GM19452 (cell line): ENCODE data around the gene TRIM66.
"Not testable (repeated sequence)": the region's sequence is repeated elsewhere in the genome, so short reads cannot be mapped to it uniquely, and the experiment has no call there.

Source experiments
- ATAC-seq: cut with Tn5 transposase; IDR thresholded peaks from one replicate; pipeline ENCODE4 v1.9.1; 2021; ENCODE audit not compliant: unreplicated experiment

The TRIM66 gene

DNA sequence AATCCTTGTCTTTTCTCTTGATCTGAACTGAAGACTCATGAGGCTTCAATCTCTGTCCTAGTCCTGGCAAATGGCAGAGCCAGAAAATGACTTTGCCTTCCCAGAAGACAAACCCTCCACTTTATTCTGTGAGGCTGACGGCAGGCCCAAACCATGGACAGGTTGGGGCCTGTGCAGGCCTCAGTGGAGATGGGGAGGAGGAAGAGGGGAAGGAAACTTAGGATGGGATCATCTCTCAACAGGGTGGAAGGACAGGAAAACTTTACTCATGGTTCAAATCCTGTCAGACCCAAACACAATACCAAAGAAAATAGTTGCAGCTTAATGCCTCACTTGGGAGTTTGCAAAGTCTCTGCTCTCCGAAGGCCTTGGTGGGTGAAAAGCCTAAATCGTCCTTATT lies 10.0 kb upstream of the TRIM66 start:
- ATAC-seq, result no peak

DNA sequence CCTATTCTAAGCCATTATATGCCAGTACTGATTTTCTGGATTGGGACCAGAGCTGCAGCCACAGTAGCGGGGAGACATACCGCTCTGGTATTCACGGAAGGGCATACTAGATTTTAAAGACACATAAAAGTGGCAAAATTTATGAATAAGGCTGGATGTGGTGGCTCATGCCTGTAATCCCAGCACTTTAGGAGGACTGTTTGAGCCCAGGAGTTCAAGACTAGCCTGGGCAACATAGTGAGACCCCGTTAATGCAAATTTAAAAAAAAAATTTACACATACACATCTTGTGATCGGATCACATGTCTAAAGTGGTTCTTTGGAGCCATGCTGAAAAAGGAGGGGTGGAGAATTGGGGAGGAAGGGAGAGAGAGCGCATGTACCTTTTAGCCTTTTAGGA lies 9.1 kb upstream of the TRIM66 start:
- ATAC-seq, result no peak

DNA sequence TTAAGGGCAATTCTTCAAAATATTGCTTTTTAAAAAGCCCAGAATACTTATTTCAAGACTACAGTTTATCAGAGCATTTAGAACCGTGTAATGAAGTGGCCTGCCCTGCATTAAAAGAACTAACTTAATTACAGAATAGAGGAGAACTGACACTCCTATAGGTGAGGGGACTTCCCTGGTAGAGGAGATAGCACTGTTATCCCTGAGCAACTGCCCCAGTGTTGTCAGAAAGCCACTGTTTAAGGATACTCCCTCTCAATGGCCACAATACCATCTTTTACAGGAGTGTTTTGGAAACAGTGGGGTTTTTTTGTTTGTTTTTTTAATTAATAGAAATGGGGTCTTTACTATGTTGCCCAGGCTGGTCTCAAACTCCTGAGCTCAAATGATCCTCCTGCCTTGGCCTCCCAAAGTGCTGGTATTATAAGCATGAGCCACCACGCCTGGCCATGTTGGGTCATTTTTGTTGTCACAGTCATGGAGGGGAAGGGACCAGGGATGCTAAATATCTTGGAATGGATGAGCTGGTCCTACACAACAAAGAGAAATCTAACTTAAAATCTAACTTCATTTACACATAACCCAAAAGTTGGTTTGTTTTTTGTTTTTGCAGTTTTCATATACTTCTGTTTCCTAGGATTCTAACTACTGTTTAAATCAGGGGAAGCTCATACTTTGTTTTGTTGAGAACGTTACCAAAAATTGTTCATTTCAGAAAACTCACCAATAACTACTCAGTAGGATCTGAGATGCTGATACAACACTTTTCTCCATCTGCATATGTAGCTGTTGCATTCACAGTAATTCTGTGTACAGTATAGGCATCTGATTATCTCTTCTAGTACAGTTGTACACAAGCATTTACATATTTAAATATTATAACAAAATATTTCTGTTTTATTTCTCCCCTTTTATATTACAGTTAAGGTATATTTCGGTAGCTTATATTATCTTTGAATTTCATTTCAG lies 8.2 kb upstream of the TRIM66 start:
- no peak for ATAC-seq

DNA sequence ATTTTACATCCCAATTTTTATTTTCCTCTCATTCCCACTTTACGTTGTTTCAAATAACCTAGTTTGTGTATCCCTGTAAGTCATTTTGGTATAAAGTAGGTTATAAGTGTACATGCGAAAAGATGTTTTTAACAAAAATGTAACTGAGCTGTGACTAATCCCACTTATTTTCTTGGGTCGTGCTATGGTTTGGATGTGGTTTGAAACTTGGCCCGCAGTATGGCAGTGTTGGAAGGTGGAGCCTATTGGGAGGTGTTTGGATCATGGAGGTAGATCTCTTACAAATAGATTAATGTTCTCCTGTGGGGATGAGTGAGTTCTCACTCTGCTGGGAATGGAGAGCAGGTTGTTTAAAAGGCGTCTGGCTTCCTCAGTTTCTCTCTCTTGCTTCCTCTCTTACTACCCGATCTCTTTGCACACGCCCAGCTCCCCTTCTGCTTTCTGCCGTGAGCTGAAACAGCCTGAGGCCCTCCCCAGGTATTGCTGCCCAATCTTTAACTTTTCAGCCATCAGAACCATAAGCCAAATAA lies 7.3 kb upstream of the TRIM66 start:
- no peak for ATAC-seq

DNA sequence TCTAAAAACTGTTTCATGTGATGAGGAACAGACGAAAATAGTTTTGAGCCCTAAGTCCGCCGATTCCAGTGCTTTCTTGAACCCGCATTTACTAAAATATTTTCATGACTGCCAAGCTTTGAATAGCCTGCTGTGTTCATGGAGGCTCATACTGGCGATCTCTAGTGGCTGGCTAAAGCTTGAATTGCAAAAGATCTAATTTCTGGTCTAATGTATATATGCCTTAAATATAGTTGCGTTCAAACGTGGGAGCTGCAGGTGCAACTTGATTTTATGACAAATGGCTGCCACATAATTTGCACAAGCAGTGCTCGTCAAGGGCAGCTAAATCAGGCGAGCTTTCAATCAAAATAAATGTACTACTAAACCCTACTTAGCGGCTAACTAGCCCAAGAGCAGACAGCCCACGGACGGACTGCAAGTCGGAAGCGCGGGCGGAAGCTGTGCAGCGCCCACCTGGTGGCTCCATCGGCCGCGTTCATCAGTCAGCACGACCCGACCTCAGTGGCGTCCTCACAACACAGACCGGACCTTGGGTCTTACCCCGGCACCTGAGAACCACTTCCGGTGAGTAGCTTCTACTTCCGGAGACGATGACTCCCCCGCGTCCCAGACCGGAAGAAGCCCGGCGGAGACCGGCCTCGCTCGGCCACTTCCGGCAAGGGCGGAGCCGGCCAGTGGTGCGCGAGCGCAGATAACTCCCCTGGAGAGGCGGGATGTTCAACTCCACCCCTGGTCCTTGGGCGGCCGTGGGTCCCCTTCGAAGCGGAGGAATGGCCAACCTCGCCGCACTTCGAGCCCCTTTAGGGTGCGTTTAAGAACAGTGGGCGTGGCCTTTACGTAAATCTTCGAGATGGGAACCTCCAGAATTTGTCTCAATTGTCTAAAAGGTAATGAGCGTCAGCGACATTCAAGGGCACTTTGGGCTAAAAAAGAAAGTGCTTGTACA lies 6.2 kb upstream of the TRIM66 start:
- ATAC-seq, result peak; percentile 95

DNA sequence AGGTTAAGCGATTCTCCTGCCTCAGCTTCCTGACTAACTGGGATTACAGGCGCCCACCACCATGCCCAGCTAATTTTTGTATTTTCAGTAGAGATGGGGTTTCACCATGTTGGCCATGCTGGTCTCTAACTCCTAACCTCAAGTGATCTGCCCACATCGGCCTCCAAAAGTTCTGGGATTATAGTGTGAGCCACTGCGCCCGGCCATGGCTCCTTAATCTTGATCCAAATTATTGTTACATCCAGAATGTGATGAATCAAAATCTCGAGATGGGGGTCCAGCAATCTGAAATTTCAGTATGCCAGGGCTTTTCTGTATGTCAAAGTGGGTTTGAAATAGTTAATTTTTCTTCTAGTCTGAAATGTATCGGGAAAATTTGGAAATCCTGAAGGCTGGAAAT lies 3.9 kb upstream of the TRIM66 start:
- ATAC-seq, result no peak

DNA sequence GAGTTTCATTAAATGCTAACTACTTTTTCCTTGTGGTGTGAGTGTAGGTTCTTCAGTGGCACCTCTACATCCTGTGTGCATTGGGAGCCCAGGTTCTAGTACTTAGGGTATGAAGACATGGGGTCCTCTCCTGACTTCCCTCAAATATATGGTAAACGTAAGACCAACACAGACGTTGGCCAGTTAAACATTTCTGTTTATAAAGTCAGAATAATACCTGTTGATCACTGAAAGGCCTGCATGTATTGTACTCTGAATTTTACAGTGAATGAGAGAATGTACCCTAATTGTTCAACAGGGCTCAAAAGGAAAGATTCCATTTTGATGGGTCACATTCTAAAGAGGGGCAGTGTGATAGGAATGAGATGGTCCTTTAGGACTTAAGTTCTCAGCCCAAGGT lies 3.4 kb upstream of the TRIM66 start:
- ATAC-seq, result no peak

DNA sequence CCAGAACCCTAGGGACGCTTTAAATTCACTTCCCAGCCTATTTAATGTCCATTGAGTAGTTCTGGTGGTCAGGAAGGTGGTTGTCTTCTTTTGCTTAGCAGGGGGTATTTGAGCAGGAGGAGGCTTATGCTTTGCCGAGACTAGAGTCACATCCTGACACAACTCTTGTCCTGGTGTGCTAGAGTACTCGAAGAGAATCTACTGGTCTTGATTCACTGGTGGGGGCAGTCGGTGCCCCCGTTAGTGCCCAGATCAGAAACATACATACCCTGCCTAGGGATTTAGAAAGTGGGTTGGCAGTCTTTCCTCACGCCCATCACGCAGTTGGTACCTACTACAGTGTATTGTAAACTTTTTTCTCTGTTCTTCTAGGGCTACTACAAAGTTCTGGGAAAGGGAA lies 2.8 kb upstream of the TRIM66 start:
- ATAC-seq, result no peak

DNA sequence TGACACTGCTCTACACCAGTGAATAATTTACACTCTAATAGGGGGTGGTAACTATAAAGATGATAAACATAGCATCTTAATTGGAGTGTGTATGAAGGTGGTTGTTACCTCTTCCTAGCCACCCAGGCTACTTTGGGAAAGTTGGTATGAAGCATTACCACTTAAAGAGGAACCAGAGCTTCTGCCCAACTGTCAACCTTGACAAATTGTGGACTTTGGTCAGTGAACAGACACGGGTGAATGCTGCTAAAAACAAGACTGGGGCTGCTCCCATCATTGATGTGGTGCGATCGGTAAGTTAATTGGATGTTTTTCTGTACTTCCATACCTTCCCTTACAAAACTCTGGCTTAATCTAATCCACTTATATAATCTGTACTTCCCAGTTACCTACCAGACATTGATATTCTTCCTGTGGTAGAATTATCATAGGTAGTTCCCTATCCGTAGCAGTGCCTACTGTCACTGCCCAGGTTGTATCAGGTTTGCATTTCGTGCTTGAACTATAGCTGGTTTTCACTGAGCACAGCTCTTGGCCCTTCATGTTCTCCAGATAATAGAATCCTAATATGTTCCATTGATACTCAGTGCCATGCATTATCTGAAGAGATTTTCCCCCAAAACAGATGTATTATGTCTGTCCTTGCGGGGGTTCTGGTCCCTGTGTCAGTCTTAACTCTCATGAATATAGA lies 2.3 kb upstream of the TRIM66 start:
- no peak for ATAC-seq

DNA sequence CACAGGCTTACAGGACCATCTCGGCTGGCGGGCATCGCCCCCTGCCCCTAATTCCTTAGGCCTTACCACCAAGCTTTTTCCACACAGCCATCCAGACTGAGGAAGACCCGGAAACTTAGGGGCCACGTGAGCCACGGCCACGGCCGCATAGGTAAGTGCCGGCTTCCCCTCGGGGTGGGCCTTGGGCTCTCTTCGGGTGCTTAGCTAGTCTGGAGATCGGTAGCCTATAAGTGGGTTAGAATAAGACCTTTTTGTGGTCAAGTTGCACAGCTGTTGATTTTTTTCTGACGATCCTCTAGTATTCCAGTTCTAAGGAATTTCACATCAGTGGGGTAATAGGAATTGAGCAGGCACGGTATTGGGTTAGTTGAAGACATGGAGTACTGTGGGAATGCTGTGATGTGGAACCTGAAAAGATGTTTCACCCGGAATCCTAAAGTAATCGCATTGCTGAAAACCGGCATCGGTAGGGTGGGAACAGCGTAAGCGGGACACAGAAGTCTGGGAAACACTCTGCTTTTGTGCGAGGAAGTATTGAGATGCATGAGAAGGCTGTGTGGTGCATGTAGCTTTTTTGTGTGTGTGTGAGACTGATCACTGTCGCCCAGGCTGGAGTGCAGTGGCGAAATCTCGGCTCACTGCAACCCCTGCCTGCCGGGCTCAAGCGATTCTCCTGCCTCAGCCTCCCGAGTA lies 796 bp upstream of the TRIM66 start:
- ATAC-seq, result no peak

DNA sequence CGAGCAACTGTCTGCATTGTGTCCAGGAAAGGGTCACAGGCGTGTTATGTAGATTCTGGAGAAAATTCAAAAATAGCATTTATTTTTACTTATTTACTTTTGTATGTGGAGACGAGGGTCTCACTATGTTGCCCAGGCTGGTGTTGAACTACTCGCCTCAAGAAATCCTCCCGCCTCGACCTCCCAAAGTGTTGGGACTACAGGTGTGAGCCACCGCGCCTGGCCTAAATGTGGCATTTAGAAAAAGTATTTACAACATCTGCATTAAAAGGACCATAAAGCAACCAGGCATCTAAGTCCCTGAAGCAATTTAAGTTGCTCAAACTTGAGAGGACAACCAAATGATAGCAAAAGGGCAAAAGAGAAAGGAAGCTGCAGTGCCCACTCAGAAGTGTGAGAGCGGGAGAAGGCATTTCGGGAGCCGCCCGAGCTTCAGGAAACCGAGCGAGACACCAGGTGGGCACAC lies 595 bp downstream of the TRIM66 start:
- ATAC-seq, result no peak

DNA sequence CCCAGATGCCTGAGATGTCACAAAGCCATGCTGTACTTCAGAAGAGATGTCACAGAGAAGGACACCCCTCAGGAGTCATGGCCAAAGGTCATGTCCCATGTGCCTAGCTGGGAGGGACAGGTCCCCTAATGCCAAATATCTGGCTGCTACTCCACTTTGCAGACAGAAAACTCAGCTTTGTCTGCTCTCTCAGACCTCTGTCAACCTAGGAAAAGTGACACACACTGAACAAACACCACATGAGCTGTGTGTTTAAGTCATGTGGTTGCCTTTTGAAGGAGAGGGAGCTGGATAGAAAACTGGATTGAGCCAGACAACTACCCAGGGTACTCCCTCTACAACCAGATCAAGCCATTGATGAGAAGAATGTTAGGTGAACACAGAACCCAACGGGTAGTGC lies 3.5 kb downstream of the TRIM66 start:
- ATAC-seq, result no peak

DNA sequence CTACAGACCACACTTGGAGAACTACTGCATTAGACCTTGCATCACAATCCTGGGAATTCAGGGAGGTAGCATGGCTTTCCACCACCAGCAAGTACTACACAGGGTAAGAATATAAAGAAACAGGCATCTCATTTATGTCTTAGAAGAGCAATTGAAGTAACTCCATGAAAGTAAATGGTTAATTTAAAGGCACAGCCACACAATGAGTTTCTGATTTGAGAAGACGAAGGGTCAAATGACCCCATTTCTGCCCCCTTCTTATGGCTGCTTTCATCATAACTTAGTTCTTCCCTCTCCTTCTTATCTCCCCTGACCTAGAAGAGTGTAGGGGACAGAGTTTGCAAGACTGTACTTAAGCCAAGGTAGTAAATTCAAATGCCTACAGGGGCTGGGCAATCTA lies 6.0 kb downstream of the TRIM66 start:
- ATAC-seq, result no peak

DNA sequence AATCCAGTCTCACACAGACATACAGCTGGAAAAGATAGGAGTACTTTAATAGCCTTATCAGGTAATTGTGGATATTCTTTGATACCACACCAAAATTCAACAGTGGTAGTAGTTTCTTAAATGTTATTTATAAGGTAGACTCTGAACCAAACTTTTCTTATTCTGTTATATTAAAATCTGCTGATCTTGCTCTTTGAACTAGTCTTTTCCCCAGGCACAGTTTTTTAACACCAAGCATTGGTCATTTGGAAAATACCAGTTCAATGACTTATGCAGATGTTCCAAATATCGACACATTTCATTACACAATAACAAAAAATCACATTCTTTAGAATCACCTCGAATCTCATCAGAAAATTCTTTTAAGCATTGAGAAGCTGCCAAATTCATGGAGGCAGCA lies 7.6 kb downstream of the TRIM66 start:
- ATAC-seq, result no peak

DNA sequence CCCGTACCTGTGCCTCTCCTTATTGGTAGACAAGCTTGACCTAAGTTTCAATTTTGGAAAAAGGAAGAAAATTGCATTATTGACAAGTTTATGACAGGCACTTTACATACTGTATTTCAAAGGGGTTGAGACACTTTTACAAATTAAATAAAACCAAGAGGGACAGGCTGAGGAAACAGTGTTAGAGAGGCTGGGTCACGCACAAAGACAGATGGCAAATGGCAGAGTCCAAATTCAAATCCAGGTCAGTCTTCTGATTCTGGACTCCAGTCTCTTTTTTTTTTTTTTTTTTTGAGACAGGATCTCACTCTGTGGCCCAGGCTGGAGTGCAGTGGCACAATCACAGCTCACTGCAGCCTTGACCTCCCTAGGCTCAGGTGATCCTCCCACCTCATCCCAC lies 10.1 kb downstream of the TRIM66 start:
- ATAC-seq, result no peak

DNA sequence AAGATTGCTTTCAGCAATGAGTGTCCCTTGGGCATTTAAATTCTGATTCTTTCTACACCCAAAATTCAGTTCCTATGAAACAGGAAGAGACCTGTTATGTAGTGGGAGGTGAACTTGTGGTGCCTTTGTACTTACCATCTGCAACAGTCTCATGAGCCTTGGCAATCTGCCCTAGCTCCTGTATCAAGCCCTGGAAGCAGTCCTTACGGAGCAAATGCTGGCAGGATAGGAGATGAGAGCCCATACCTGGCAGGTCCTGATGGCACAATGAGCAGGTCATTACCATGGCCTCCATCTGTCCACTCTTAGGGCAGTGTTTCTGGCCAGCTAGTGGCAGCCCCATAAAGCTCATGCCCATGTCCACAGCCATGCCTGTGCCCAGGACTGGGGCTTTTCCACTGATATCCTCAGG lies 10.8 kb downstream of the TRIM66 start:
- no peak for ATAC-seq

DNA sequence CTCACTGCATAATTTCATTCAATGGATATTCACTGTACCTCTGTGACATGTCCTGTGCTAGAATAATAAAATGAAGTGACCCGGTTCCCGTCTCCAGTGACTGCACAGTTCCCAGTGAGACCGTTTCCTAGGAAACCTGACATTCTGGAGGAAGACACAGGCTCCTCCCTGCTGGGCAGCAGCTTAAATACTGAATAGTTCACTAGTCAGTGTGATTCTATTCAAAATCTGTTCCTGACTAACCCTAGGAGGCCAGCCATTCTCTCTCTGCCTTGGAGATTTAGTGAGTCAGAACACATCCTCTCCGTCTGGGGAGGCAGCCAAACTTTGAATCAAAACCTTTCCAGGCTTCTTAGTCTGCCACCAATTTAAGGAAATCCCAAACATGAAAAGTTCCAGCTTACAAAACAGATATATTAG lies 11.3 kb downstream of the TRIM66 start:
- no peak for ATAC-seq

DNA sequence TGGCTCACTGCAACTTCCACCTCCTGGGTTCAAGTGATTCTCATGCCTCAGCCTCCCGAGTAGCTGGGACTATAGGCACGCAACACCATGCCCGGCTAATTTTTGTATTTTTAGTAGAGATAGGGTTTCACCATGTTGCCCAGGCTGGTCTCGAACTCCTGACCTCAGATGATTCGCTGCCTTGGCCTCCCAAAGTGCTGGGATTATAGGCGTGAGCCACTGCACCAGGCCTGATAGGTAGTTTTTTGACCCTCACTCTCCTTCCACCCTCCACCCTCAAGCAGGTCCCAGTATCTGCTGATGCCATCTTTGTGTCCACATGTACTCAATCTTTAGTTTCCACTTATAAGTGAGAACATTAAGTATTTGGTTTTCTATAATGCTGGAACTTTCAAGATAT lies 12.4 kb downstream of the TRIM66 start:
- ATAC-seq, result not testable (repeated sequence)

DNA sequence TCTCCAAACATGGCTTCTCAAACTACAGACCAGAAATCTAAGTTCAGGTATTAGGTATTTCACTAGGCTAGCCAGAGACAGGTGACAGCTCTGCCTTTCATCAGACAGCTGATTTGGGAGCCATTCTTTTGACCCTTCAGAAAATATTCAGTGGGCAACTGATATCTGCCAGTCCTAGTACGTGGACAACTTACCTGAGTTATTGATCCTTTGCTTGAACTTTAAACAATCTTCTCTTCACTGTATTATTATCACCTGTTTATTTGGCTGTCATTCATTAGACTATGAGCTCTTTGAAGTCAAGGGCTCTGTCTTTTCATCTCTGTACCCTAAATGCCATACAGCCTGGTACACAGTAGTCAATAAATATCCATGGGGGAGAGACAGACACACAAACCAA lies 17.2 kb downstream of the TRIM66 start:
- no peak for ATAC-seq
